Measurements from ENCODE around the gene CUX1. TPM values are rescaled to one million over a fixed set of nuclear protein-coding genes. Genes with fewer than 3 reads are reported as not detected.
"Not testable (repeated sequence)": the region's sequence is repeated elsewhere in the genome, so short reads cannot be mapped to it uniquely, and the experiment has no call there.

CUX1 gene
- total RNA-seq, 2 experiments from 2014 or later, result 20.2 to 20.4 TPM

DNA sequence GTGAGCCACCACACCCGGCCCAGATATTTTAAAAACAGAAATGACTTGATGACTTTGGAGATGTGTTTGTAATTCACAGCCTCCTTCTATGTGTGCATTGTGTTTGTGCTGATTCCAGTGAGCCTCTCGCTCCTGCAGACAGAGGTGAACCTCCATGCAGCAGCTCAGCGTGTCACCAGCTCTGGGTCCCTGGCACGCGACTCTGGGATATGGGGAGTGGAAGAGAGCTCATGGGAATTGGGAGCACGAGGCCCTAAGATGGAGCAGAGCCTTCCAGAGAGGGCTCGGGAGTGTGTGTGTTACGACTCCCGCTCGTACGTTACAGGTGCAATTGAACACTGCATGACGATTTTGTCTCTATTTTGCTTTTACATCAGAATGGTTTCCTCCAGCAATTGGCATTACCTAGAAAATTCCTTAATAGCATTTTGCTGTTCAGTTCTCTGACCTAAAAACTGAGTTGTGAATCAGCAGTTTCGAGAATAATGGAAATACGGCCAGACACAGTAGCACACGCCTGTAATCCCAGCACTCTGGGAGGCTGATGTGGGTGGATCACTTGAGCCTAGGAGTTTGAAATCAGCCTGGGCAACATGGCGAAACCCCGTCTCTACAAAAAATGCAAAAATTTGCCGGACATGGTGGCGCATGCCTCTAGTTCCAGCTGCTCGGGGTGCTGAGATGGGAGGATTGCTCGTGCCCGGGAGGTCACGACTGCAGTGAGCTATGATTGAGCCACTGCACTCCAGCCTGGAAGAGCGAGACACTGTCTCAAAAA is 204.6 kb downstream of the CUX1 start:
- Mint-ChIP-seq H3K36me3 (ENCODE audit: low read depth) (no peaks in the 10 kb centered on the region), H3K9me3 (no peaks in the 10 kb centered on the region), H3K4me3 (no peak overlapping the region), H3K27ac (no peak overlapping the region), H3K27me3 (no peaks in the 10 kb centered on the region), H3K4me1 (ENCODE audit: low read depth) (peaks cover 14% of the 10 kb centered on the region)
- ChIA-PET CTCF (no interaction called here), POLR2A (no interaction called here)
- DNase-seq (no peak), ATAC-seq (no peak)
- TF ChIP-seq, protein P1, sequence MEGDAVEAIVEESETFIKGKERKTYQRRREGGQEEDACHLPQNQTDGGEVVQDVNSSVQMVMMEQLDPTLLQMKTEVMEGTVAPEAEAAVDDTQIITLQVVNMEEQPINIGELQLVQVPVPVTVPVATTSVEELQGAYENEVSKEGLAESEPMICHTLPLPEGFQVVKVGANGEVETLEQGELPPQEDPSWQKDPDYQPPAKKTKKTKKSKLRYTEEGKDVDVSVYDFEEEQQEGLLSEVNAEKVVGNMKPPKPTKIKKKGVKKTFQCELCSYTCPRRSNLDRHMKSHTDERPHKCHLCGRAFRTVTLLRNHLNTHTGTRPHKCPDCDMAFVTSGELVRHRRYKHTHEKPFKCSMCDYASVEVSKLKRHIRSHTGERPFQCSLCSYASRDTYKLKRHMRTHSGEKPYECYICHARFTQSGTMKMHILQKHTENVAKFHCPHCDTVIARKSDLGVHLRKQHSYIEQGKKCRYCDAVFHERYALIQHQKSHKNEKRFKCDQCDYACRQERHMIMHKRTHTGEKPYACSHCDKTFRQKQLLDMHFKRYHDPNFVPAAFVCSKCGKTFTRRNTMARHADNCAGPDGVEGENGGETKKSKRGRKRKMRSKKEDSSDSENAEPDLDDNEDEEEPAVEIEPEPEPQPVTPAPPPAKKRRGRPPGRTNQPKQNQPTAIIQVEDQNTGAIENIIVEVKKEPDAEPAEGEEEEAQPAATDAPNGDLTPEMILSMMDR (IDR thresholded peaks at IDR 0.05), result no peak
- intact Hi-C loops (cut with micrococcal nuclease), result no loop called here

DNA sequence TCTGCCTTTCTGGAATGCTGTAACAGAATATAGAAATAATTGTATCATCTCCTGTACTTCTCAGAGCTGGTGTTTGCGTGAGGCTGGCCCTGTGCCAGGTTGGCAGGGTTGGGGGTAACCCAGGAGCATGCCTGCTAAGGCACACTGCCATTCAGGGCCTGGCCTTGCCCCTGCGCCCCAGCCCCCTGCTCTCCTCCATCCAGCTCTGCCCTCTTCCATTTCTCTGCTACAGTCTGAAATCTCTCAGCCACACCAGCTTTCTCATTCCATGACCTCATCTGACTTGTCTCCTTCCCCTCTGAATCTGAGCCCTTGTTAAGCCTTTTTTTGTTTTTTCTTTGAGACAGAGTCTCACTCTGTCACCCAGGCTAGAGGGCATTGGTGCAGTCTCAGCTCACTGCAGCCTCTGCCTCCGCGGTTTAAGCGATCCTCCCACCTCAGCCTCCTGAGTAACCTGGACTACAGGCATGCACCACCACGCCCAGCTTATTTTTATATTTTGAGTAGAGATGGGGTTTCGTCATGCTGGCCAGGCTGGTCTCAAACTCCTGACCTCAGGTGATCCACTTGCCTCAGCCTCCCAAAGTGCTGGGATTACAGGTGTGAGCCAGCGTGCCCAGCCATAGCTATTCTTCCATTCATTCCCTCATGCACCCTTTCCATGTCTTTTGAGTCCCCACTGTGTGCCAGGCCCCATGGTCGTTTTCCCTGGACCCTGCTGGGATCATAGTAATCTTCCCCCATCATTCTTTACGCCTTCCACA is 206.8 kb downstream of the CUX1 start:
- ATAC-seq, result no peak
- peak overlapping the region; percentile 52 for H3K27ac Mint-ChIP-seq
- intact Hi-C loops (cut with micrococcal nuclease), result no loop called here
- H3K9me3 Mint-ChIP-seq, result no peaks in the 10 kb centered on the region
- ChIA-PET POLR2A (no interaction called here), CTCF (no interaction called here)
- no peaks in the 10 kb centered on the region for H3K27me3 Mint-ChIP-seq
- H3K4me1 Mint-ChIP-seq (ENCODE audit: low read depth), result peaks cover 24% of the 10 kb centered on the region
- H3K36me3 Mint-ChIP-seq (ENCODE audit: low read depth), result peaks cover 6% of the 10 kb centered on the region
- DNase-seq, result no peak
- TF ChIP-seq, protein P1 (IDR thresholded peaks at IDR 0.05), result no peak
- H3K4me3 Mint-ChIP-seq, result no peak overlapping the region

DNA sequence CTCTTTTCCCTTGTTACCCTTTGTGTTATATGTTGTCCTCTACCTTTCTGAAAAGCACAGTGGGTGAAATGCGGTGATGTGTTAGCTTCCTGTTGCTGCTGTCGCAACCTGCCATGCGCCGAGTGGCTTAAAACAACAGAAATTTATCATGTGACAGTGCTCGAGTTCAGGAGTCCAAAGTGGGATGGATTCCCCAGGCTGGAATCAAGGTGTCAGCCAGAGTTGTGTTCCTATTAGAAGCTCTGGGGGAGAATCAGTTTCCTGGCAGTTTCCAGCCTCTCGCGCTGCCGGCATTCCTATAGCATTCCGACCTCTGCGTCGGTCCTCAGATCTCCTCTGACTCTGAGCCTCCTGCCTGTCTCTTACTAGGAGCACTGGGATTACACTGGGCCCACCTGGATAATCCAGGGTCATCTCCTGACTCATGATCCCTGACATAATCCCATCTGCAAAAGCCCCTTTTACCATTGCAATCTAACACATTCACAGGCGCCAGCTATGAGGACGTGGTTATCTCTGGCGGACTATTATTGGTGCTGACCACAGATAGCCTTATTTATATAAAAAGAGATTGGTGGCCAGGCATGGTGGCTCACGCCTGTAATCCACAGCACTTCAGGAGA is 207.5 kb downstream of the CUX1 start:
- ChIA-PET POLR2A (no interaction called here), CTCF (no interaction called here)
- no peaks in the 10 kb centered on the region for H3K27me3 Mint-ChIP-seq
- H3K4me1 Mint-ChIP-seq (ENCODE audit: low read depth), result peaks cover 24% of the 10 kb centered on the region
- peaks cover 6% of the 10 kb centered on the region for H3K36me3 Mint-ChIP-seq (ENCODE audit: low read depth)
- TF ChIP-seq, protein P1 (IDR thresholded peaks at IDR 0.05), result no peak
- ATAC-seq (no peak), DNase-seq (no peak)
- H3K9me3 Mint-ChIP-seq, result no peaks in the 10 kb centered on the region
- intact Hi-C loops (cut with micrococcal nuclease), result no loop called here
- peak overlapping the region; percentile 52 for H3K27ac Mint-ChIP-seq
- no peak overlapping the region for H3K4me3 Mint-ChIP-seq

DNA sequence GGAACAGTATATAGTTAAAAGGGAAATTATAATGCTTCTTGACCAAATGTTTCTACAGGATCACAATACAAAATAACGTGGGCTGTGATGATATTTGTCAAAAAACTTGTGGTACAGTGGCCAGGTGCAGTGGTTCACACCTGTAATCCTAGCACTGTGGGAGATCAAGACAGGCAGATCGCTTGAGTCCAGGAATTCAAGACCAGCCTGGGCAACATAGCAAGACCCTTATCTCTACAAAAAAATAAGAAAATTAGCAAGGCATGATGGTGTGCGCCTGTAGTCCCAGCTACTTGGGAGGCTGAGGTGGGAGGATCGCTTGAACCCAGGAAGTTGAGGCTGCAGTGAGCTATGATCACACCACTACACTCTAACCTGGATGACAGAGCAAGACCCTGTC is 208.4 kb downstream of the CUX1 start:
- CTCF ChIA-PET; intact Hi-C loops (cut with micrococcal nuclease): not testable (repeated sequence)

DNA sequence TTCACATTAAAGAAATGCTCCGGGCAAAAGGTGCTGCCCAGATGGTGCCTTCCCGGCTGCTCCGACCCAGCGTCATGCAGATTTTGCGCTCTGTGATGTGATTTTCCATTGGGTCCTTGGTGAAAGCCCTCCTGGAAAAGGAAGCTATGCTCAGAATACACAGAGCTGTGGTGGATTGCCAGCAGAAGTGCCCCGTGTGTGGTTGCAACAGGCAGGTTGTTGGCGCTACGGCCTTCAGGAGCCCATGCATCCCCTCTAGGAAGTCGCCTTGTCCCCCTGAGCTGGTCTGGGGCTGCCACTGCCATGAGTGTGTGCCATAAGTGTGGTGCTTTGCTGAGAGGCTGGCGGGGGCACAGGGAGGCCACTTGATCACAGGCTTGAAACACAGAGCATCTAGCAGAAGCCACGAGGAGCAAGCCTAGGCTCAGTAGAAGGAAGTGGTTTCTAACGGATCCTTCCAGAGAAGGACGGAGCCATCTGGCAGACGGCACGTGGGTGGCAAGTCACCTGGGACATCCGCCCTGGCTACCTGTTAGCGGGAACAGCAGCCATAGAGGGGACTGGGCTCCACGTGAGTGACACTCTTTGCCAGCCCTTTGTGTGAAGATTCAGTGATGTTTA is 210.9 kb downstream of the CUX1 start:
- POLR2A ChIA-PET, result no interaction called here
- peak; percentile 66 for ATAC-seq

More for the DNA sequence above, 208.4 kb downstream of the CUX1 start:
- POLR2A ChIA-PET; H3K36me3 Mint-ChIP-seq (ENCODE audit: low read depth); ATAC-seq; H3K27ac Mint-ChIP-seq; H3K27me3 Mint-ChIP-seq; H3K9me3 Mint-ChIP-seq; H3K4me3 Mint-ChIP-seq; DNase-seq: not testable (repeated sequence)
- peaks cover 24% of the 10 kb centered on the region for H3K4me1 Mint-ChIP-seq (ENCODE audit: low read depth)

More for the DNA sequence above, 210.9 kb downstream of the CUX1 start:
- Mint-ChIP-seq H3K36me3 (ENCODE audit: low read depth) (peaks cover 6% of the 10 kb centered on the region), H3K27me3 (no peaks in the 10 kb centered on the region), H3K4me1 (ENCODE audit: low read depth) (peaks cover 21% of the 10 kb centered on the region), H3K4me3 (no peak overlapping the region), H3K9me3 (no peaks in the 10 kb centered on the region), H3K27ac (peak overlapping the region; percentile 59)
- DNase-seq, result peak; percentile 69
- TF ChIP-seq, protein P1 (IDR thresholded peaks at IDR 0.05), result no peak
- CTCF ChIA-PET, result no interaction called here
- intact Hi-C loops (cut with micrococcal nuclease), result no loop called here

Data from activated CD8-positive, alpha-beta T cell treated with anti-CD3 and anti-CD28 coated beads for 36 hours (primary cell).